Activated CD4-positive, alpha-beta T cell treated with anti-CD3 and anti-CD28 coated beads for 1 hour (primary cell): ENCODE results near the gene ZNF236.
A peak's percentile ranks its signal among the peaks of the same experiment; 100 is the strongest.

Source experiments
- DNase-seq: peaks from one replicate; pipeline ENCODE4 v3.0.0-alpha.2; 2020

The ZNF236 gene

GRCh38 chr18:76992226-76993084 is 170.1 kb downstream of the ZNF236 start:
- DNase-seq = no peak

GRCh38 chr18:76993085-76993382 is 170.7 kb downstream of the ZNF236 start:
- no peak for DNase-seq

DNA sequence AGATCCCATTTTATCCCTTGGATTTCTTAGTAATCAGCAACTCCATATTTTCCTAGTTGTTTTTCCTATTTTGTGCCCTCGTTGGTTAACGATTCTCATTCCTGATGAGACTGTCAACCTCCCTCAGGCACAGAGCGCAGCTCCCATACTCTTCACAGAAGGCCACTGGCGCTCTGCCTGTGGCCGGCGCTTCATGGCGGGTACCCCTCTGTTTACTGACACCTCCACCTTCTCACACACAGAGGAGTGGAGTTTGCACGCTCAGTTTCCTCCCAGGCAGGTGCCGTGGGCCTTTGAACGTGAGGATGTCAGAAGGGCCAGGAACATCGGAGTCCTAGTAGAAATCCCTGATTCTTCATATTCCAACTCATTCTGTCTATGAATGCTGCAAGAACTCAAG is 171.2 kb downstream of the ZNF236 start:
- DNase-seq = no peak

DNA sequence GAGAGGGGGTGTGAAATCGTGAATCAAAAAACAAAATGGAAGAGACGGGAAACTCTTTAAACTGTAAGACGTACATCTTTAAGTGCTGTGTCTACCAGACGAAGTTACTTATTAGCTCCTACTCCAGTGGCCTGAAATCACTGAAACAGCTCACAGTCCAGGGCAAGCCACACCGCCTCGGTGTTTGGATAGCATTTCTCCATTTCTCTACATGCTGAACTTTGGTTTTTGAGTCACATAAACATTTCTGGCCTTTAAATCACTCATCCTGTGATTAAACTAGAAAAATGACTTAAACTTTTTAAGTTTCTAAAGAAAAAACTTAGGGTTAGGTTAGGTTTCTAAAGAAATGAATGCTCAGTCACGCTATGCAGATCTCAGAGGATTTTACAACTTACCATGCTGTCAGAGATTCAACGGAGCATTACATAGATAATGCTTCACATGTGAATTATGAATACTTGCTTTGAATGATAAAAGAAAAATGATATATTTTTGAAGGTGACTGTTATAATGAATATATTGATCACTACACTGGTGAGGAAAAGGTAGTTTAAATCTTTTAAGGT is 171.8 kb downstream of the ZNF236 start:
- no peak for DNase-seq

DNA sequence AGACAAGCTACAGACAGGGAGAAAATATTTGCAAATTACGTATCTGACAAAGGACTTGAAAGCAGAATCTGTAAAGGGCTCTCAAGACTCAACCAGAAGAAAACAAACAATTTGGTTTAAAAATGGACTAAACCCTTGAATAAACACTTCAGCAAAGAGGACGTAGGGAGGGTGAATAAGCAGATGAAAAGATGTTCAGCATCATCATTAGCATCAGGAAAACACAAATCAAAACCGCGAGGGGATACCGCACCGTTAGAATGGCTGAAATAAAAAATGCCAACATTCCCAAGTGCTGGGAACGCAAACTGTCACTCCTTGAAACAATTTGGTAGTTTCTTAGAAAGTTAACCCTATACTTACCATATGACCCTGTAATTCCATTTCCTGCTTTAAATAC is 173.5 kb downstream of the ZNF236 start:
- no peak for DNase-seq

DNA sequence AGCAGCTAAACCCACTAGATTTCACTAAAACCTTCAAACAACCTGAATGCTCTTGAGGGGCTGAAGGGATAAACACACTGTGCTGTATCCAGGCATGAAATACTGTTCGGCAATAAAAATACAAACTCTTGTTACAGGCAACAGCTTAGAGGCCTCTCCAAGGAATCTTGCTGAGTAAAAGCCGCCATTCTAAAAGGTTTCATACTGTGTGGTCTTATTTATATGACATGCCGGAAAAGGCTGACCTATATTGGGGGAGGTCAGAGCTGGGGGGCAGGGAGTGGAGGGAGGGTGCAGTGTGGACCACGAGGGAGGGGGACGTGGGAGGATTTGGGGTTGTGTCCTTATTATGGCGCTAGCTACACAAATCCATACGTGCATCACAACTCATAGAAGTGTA is 174.1 kb downstream of the ZNF236 start:
- DNase-seq = no peak

DNA sequence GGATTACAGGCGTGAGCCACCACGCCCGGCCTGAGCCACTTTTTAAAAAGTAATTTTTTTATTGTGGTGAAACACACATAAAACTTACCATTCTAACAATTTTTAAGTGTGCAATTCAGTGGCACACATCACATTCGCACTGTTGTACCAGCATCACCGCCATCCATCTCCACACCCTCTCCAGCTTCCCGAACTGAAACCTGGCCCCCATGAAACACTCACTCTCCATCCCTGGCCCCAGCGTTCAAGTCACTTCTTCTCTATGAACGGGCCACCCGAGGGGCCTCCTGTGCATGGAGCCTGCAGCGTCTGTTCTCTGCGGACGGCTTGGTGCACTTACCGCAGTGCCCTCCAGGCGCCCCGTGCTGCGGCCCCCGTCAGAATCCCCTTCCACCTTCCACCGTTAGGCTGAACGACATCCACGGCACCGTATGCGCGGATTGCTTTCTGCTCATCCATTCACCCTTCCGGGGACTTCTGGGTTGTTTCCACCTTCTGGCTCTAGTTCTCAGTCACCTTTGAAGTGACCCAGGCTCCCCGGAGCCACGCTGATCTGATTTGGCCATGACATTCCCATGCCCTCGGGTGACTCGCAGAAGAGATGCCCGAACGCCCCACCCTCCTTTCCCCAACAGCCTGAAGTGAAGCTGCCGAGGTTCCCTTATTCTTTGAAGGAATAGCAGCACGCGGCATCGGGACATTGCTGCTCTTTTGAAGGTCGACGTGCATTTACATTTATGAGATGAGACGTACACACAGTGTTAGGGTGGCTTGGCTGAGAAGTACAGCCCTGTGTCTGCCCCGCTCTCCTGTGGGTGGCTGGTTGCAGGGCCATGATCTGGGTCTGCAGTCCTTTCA is 175.8 kb downstream of the ZNF236 start:
- no peak for DNase-seq

GRCh38 chr18:76999077-76999476 is 176.7 kb downstream of the ZNF236 start:
- DNase-seq = no peak

GRCh38 chr18:77000527-77000926 is 178.2 kb downstream of the ZNF236 start:
- DNase-seq = peak; percentile 29

- no peak for DNase-seq
These were observed 178.7 kb downstream of the ZNF236 start for GRCh38 chr18:77001041-77001440.

DNA sequence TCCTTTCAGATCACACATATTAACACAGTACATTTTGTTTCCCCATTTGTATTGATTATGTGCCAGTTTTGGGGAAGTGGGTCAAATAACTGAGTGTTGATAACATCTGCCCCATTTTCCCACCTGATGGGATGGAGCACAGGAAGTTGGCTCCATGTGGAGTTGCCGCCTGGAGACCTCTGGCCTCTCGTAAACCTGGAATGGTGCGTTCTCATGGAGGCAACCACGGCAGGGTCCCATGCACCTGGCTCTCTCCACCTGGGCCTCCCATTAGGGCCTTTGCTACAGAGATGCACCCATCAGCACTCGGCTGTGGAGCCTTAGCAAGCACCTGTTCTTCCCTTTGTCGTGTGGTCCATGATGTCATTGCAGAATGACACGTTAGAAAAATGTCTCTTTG is 179.6 kb downstream of the ZNF236 start:
- DNase-seq = no peak

DNA sequence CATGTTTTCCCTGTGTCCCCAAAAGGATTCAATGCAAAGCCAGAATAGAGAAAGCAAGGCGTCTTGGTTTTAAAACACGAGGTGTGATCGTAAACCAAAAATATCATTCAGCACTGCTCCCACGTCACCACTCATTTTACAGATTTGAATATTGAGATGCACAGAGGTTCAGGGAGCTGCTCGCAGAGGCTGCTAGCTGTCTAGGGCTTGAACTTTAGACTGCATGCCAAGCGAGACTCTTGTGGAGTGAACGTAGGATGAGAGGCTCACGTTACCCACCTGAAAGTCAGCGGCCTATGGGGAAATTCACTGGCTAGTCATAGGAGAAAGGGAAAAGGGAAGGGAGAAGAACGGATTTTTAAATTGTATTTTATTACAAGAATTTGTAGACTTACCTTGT is 180.1 kb downstream of the ZNF236 start:
- DNase-seq = no peak

- DNase-seq = no peak
These were observed 181.0 kb downstream of the ZNF236 start for GRCh38 chr18:77003316-77003715.

DNA sequence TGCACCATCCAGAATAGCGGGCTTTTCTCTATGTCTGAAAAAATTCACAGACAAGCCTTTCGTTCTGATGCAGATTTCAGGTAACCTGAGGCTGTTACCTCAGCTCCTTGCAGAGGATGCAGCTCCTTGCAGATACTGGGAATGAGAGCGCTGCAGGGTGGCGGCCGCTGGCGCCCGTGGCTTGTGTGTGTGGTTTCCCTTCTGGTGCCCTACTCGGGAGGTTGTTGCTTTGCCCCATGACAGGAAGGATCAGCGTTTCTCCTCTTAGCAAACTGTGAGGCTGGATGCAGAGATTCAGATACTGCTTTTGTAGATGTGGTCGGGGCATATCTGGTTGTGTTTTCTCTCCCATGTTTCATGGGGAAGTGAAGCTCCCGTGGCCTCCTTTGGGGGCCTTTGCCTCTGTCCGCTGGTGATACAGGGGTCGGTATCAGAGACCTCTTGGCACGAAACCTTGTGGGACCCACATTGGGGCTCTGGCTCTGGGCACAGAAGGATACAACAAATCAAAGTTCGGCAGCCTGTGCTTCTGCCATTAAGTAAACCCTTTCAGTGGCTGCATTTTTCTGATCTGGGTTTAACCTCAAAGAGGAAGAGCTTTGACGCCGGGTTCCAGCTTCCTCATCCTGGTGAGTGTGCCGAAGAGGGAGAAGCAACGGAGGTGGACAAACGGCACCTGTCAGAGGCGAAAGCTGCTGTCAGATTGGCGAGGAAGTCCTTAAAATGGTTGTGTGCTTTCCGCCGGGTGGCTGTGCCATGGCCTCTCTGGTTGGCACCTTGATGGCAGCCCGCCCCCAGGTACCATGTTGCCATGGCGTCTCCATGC is 182.4 kb downstream of the ZNF236 start:
- no peak for DNase-seq

- DNase-seq = no peak
These were observed 183.4 kb downstream of the ZNF236 start for GRCh38 chr18:77005651-77006195.

GRCh38 chr18:77006305-77007175 is 184.2 kb downstream of the ZNF236 start:
- DNase-seq = no peak

GRCh38 chr18:77007251-77007650 is 184.9 kb downstream of the ZNF236 start:
- DNase-seq = no peak

- no peak for DNase-seq
These were observed 185.6 kb downstream of the ZNF236 start for GRCh38 chr18:77008006-77008405.

- DNase-seq = no peak
These were observed 186.4 kb downstream of the ZNF236 start for GRCh38 chr18:77008576-77009315.

- DNase-seq = no peak
These were observed 187.3 kb downstream of the ZNF236 start for GRCh38 chr18:77009675-77010074.

DNA sequence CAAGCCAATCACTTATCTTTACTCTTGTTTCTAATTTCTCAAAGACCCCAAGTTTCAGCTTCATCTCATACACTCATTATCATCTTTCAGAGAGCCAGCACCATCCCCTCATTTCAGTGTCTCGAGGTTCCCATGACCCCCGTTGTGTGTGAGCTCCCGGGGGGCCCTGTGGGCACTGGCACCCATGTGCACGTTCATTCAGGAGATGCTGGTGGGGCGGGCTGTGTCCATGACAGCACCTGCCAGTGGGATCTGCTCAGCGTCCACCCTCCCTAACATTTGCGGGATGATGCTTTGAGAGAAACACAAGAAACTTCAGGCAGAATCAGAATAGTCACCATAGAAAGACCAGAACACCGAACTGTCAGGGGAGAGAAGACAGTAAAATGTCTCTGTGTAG is 189.8 kb downstream of the ZNF236 start:
- DNase-seq = no peak
